ENCODE measurements around the gene TERT. TPM values are rescaled to one million over a fixed set of nuclear protein-coding genes. Genes with fewer than 3 reads are reported as not detected.

Gene TERT
- total and polyA plus RNA-seq, 2 experiments from 2014 or later = not detected

DNA sequence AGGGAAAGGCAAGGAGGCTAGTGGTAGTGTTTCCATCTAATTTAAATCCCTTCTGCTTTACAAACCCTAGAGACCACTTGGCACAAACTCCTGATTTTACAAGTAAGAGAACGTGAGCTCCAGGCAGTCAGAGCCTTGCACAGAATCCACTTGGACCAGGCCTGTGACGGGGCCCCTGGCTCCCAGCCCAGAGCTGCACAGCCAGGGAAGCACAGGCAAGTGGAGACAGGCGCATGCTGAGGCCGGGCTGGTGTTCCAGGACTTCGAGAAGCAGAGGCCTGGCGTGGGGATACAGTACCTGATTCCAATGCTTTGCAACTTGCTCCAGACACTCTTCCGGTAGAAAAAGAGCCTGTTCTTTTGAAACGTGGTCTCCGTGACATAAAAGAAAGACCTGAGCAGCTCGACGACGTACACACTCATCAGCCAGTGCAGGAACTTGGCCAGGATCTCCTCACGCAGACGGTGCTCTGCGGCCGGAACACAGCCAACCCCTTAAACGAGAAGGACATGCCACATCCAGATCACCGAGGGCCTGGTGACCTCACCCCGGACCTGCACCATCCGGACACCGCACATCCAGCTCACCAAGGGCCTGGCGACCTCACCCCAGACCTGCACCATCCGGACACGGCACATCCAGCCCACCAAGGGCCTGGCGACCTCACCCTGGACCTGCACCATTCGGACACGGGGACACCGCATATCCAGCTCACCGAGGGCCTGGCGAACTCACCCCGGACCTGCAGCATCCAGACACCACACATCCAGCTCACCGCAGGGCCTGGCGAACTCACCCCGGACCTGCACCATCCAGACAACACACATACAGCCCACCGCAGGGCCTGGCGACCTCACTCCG lies 12.5 kb downstream of the TERT start:
- H3K9ac ChIP-seq = no peak overlapping the region
- no peaks in the 10 kb centered on the region for H3K4me1 ChIP-seq (ENCODE audit: insufficient read depth)
- H3K9me2 ChIP-seq (ENCODE audit: insufficient read depth) = no peaks in the 10 kb centered on the region
- 51 to 57% methylated on average over 35 to 37 of the region's 37 CpGs for WGBS, 2 experiments (ENCODE audit: low coverage in 1 of 2, low lambda C conversion rate in 2 of 2, missing lambda C conversion rate in 2 of 2)
- no peak overlapping the region for H3K4me2 ChIP-seq (ENCODE audit: unreplicated experiment)
- in situ Hi-C loops (cut with MboI) = no loop called here
- no peaks in the 10 kb centered on the region for H3F3A ChIP-seq (ENCODE audit: insufficient read depth)
- TF ChIP-seq EZH2 (IDR thresholded peaks at IDR 0.05; ENCODE audit: insufficient read depth, poor library complexity, severe bottlenecking) (no peak), EZH2phosphoT487 (IDR thresholded peaks at IDR 0.05; ENCODE audit: insufficient read depth, low read depth) (no peak)
- no peaks in the 10 kb centered on the region for H3K27me3 ChIP-seq (replicated peaks; ENCODE audit: insufficient read depth)
- no peaks in the 10 kb centered on the region for H3K9me3 ChIP-seq (ENCODE audit: low read depth)
- DNase-seq = no peak
- no peak overlapping the region for H3K4me3 ChIP-seq
- no peak overlapping the region for H3K27ac ChIP-seq
- no peaks in the 10 kb centered on the region for H3K36me3 ChIP-seq (ENCODE audit: low read depth)
- no peaks in the 10 kb centered on the region for H3K79me2 ChIP-seq (ENCODE audit: insufficient read depth)
- H4K20me1 ChIP-seq (ENCODE audit: insufficient read depth) = no peaks in the 10 kb centered on the region
- H2AFZ ChIP-seq = no peak overlapping the region

DNA sequence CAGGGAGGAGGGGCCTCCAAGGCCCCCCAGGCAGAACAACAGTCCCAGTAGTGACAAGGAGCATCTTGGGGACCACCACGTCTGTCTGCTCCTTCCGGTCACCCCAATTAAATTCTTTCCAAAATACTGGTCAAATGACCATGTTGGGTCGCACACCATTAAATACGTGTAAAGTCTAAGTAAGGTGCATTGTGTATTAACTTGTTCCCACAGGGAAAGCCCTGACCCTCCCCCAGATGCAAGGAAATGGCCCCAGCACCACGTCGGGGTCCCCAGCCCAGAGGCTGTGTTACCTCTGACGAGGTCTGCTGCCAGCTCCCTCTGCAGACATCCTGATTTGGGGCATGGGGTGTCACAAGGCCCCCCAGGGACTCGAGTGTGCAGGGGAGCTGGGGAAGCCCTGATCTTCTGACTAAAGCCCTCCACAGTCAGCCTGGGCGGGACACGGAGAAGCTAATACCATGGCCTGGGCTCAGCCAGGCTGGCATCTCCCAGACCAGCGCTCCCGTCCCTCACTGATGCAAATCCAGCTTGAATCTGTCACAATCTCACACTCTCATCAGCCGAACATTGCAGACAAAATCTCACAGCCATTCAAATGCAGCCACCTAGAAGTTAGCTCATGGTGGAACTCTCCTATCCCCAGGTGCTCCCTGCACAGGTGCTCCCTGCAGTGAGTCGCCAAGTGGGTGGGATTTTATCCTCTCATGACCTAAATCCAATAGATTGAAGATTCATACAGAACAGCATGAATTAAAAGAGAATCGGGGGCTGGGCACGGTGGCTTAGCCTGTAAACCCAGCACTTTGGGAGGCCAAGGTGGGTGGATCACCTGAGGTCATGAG lies 13.6 kb downstream of the TERT start:
- TF ChIP-seq EZH2phosphoT487 (IDR thresholded peaks at IDR 0.05; ENCODE audit: insufficient read depth, low read depth) (no peak), EZH2 (IDR thresholded peaks at IDR 0.05; ENCODE audit: insufficient read depth, poor library complexity, severe bottlenecking) (no peak)
- Histone ChIP-seq H3K27me3 (replicated peaks; ENCODE audit: insufficient read depth) (no peaks in the 10 kb centered on the region), H2AFZ (no peak overlapping the region), H3K9ac (no peak overlapping the region), H3K4me3 (no peak overlapping the region), H3K4me2 (ENCODE audit: unreplicated experiment) (no peak overlapping the region), H3F3A (ENCODE audit: insufficient read depth) (no peaks in the 10 kb centered on the region), H3K36me3 (ENCODE audit: low read depth) (no peaks in the 10 kb centered on the region), H3K9me3 (ENCODE audit: low read depth) (no peaks in the 10 kb centered on the region), H3K4me1 (ENCODE audit: insufficient read depth) (no peaks in the 10 kb centered on the region), H3K79me2 (ENCODE audit: insufficient read depth) (no peaks in the 10 kb centered on the region), H4K20me1 (ENCODE audit: insufficient read depth) (no peaks in the 10 kb centered on the region), H3K27ac (no peak overlapping the region), H3K9me2 (ENCODE audit: insufficient read depth) (no peaks in the 10 kb centered on the region)
- WGBS, 2 experiments (ENCODE audit: low coverage in 1 of 2, low lambda C conversion rate in 2 of 2, missing lambda C conversion rate in 2 of 2) = 56 to 57% methylated on average over 16 of the region's 16 CpGs
- in situ Hi-C loops (cut with MboI) = no loop called here
- DNase-seq = no peak

DNA sequence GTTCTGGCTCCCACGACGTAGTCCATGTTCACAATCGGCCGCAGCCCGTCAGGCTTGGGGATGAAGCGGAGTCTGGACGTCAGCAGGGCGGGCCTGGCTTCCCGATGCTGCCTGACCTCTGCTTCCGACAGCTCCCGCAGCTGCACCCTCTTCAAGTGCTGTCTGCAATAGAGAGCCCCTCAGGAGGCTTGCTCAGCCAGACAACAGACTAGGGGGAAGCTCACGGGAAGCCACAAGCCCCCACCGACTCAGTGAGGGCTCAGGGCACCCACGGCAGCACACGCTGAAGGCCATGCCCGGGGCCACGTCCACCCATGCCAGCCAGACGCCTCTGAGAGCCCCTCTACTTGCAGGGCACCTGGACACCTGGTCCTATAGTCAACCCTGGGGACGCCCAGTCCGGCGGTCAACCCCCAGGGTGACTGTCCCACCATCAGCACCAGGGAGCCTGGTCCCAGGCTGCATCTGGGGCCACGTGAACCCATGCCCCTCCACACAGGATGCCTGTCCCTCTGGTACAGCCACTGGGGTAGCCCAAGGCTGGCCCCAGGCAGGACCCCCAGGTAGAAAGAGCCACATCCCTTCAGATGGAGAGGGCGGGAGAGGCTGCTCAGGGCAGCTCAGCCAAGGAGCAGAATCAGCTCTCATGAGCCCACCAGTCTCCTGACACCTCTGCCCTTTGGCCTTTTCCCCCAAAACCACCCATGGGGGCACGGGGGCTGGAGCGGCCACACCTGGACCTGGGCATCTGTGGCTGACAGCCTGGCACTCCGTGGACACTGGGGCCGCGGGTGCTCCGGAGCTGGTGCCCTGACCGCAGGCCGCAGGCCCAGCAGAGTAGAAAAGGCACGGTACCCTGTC lies 14.5 kb downstream of the TERT start:
- no peaks in the 10 kb centered on the region for H4K20me1 ChIP-seq (ENCODE audit: insufficient read depth)
- H3K36me3 ChIP-seq (ENCODE audit: low read depth) = no peaks in the 10 kb centered on the region
- TF ChIP-seq EZH2 (IDR thresholded peaks at IDR 0.05; ENCODE audit: insufficient read depth, poor library complexity, severe bottlenecking) = no peak
- no peak for TF ChIP-seq EZH2phosphoT487 (IDR thresholded peaks at IDR 0.05; ENCODE audit: insufficient read depth, low read depth)
- no peak overlapping the region for H3K4me3 ChIP-seq
- no peak overlapping the region for H3K27ac ChIP-seq
- WGBS, 2 experiments (ENCODE audit: low coverage in 1 of 2, low lambda C conversion rate in 2 of 2, missing lambda C conversion rate in 2 of 2) = 63 to 68% methylated on average over 31 of the region's 32 CpGs
- no peak for DNase-seq
- no peaks in the 10 kb centered on the region for H3K9me2 ChIP-seq (ENCODE audit: insufficient read depth)
- no peaks in the 10 kb centered on the region for H3K79me2 ChIP-seq (ENCODE audit: insufficient read depth)
- in situ Hi-C loops (cut with MboI) = no loop called here
- no peak overlapping the region for H2AFZ ChIP-seq
- H3K9ac ChIP-seq = no peak overlapping the region
- no peaks in the 10 kb centered on the region for H3K27me3 ChIP-seq (replicated peaks; ENCODE audit: insufficient read depth)
- H3F3A ChIP-seq (ENCODE audit: insufficient read depth) = no peaks in the 10 kb centered on the region
- H3K9me3 ChIP-seq (ENCODE audit: low read depth) = no peaks in the 10 kb centered on the region
- no peaks in the 10 kb centered on the region for H3K4me1 ChIP-seq (ENCODE audit: insufficient read depth)
- no peak overlapping the region for H3K4me2 ChIP-seq (ENCODE audit: unreplicated experiment)
